LNCaP clone FGC (cell line): ENCODE results near the gene RUNDC1.

Source experiments
- DNase-seq: peaks from one replicate; pipeline ENCODE4 v3.0.0-alpha.2; 2011; ENCODE audit warnings: low read depth
- H3K4me3 ChIP-seq: 2 replicates; pipeline ENCODE4 v1.5.1; 2011; ENCODE audit warnings: mild to moderate bottlenecking, low read depth, low read length, control low read depth
- TF ChIP-seq, protein P1 (sequence below): IDR thresholded peaks from 2 replicates; pipeline ENCODE4 v1.5.1; 2012; ENCODE audit warnings: mild to moderate bottlenecking; ENCODE audit not compliant: control insufficient read depth, insufficient read depth; ENCODE audit errors: extremely low read depth

RUNDC1 gene

DNA sequence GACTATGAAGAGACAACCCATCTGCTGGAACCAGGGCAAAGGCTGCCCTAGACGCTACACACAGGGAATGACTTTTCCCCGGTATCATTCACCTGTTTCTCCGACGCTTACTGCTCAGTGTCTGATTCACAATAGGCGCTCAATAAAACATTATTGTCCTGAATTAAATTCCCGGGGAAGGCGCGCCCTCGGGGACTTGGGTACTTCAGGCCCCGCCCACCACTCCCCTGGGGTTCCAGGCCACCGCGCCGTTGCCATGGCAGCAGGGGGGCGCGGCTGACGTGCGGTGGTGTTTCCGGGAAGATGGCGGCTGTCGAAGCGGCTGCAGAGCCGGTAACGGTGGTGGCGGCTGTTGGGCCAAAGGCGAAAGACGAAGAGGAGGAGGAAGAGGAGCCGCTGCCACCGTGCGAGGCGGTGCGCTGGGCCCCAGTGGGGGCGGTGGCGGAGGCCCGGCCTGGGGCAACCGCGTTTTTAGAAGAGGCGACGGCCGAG is at the start of gene RUNDC1:
Gene RUNDC1 (plus strand): TSS at position 292 of the 492 bp plus-strand sequence. CDS start 12 bp downstream, at position 304.
- no peak for DNase-seq
- peak within 1 kb of the TSS; percentile 91 for H3K4me3 ChIP-seq
- TF ChIP-seq, protein P1, sequence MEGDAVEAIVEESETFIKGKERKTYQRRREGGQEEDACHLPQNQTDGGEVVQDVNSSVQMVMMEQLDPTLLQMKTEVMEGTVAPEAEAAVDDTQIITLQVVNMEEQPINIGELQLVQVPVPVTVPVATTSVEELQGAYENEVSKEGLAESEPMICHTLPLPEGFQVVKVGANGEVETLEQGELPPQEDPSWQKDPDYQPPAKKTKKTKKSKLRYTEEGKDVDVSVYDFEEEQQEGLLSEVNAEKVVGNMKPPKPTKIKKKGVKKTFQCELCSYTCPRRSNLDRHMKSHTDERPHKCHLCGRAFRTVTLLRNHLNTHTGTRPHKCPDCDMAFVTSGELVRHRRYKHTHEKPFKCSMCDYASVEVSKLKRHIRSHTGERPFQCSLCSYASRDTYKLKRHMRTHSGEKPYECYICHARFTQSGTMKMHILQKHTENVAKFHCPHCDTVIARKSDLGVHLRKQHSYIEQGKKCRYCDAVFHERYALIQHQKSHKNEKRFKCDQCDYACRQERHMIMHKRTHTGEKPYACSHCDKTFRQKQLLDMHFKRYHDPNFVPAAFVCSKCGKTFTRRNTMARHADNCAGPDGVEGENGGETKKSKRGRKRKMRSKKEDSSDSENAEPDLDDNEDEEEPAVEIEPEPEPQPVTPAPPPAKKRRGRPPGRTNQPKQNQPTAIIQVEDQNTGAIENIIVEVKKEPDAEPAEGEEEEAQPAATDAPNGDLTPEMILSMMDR, result no peak

- TF ChIP-seq, protein P1, result peak; percentile 83
- DNase-seq, result no peak
- H3K4me3 ChIP-seq, result no peak overlapping the region
Observed at GRCh38 chr17:42937712-42938596, 42.4 kb upstream of the RUNDC1 start.

- DNase-seq, result no peak
- TF ChIP-seq, protein P1, result no peak
- no peak overlapping the region for H3K4me3 ChIP-seq
Observed at GRCh38 chr17:42944211-42944610, 36.2 kb upstream of the RUNDC1 start.

DNA sequence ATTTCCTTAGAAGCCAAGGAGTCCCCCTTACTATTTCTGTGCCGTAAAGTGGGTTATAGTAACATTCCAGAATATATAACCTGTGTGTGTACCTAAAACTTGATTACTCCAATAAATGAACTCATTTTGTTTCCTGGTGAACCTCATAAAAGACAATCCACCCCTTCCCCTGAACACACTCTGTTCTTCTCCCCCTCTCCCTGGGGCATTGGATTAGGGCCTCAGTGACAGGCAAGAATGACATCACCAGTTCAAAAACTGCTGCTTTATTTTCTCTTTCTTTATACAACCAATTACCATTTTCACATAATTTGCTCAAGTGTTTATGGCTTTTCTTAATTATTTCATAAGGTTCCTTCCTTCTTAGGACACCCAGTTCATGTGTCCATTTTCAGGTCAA is 33.6 kb upstream of the RUNDC1 start:
- TF ChIP-seq, protein P1, result no peak
- H3K4me3 ChIP-seq, result no peak overlapping the region
- no peak for DNase-seq

GRCh38 chr17:42950044-42950783 is 30.2 kb upstream of the RUNDC1 start:
- no peak for DNase-seq
- TF ChIP-seq, protein P1, result no peak

GRCh38 chr17:42953669-42954068 is 26.7 kb upstream of the RUNDC1 start:
- DNase-seq, result peak; percentile 76
- TF ChIP-seq, protein P1, result no peak
- no peak overlapping the region for H3K4me3 ChIP-seq

More at GRCh38 chr17:42950044-42950783, 30.2 kb upstream of the RUNDC1 start:
- H3K4me3 ChIP-seq, result no peak overlapping the region
